H9 (cell line): ENCODE results near the gene CLECL1. TPM values are rescaled to one million over a fixed set of nuclear protein-coding genes. Genes with fewer than 3 reads are reported as not detected.

Experiments used
- DNase-seq: peaks from one replicate; pipeline ENCODE4 v3.0.0-alpha.2; 2017
- H2AFZ ChIP-seq: one replicate; pipeline ENCODE4 v1.6.1; 2013; ENCODE audit warnings: mild to moderate bottlenecking, low read length, control low read depth, moderate library complexity
- H2AK5ac ChIP-seq: 2 replicates; pipeline ENCODE4 v1.6.1; 2013; ENCODE audit warnings: low read length, control low read depth, mixed read lengths; ENCODE audit not compliant: insufficient read length
- H2BK120ac ChIP-seq: one replicate; pipeline ENCODE4 v1.6.1; 2013; ENCODE audit warnings: low read depth, mild to moderate bottlenecking, low read length, control low read depth, inconsistent platforms; ENCODE audit not compliant: poor library complexity, severe bottlenecking
- H2BK12ac ChIP-seq: 2 replicates; pipeline ENCODE4 v1.6.1; 2013; ENCODE audit warnings: low read length, control low read depth, mixed read lengths, low read depth; ENCODE audit not compliant: insufficient read length
- H2BK15ac ChIP-seq: 2 replicates; pipeline ENCODE4 v1.6.1; 2013; ENCODE audit warnings: low read depth, low read length, control low read depth
- H2BK20ac ChIP-seq: one replicate; pipeline ENCODE4 v1.6.1; 2013; ENCODE audit warnings: low read depth, mild to moderate bottlenecking, low read length, control low read depth, inconsistent platforms; ENCODE audit not compliant: poor library complexity, severe bottlenecking
- H2BK5ac ChIP-seq: 2 replicates; pipeline ENCODE4 v1.6.1; 2013; ENCODE audit warnings: low read length, control low read depth, mixed read lengths; ENCODE audit not compliant: insufficient read length
- H3K14ac ChIP-seq: 2 replicates; pipeline ENCODE4 v1.6.1; 2013; ENCODE audit warnings: low read length, control low read depth; ENCODE audit not compliant: insufficient read depth
- H3K18ac ChIP-seq: 2 replicates; pipeline ENCODE4 v1.6.1; 2013; ENCODE audit warnings: low read depth, mild to moderate bottlenecking, mixed read lengths, low read length, control low read depth; ENCODE audit not compliant: insufficient read length
- H3K23ac ChIP-seq: 2 replicates; pipeline ENCODE4 v1.6.1; 2013; ENCODE audit warnings: low read length, control low read depth, mixed read lengths, low read depth; ENCODE audit not compliant: insufficient read length
- H3K23me2 ChIP-seq: 2 replicates; pipeline ENCODE4 v1.6.1; 2013; ENCODE audit warnings: low read depth, mild to moderate bottlenecking, mixed read lengths, low read length, control low read depth; ENCODE audit not compliant: insufficient read length, poor library complexity, severe bottlenecking
- H3K27ac ChIP-seq: 2 replicates; pipeline ENCODE4 v1.5.1; 2013; ENCODE audit warnings: low read length, control low read depth, mixed read lengths, low read depth; ENCODE audit not compliant: insufficient read length
- H3K27me3 ChIP-seq: 2 replicates; pipeline ENCODE4 v1.6.1; 2013; ENCODE audit warnings: low read length, control low read depth, inconsistent platforms; ENCODE audit not compliant: insufficient read depth
- H3K4ac ChIP-seq: 2 replicates; pipeline ENCODE4 v1.6.1; 2013; ENCODE audit warnings: low read depth, mild to moderate bottlenecking, control low read depth, inconsistent platforms, low read length, moderate library complexity
- H3K4me1 ChIP-seq: 2 replicates; pipeline ENCODE4 v1.6.1; 2013; ENCODE audit warnings: low read length, control low read depth, inconsistent platforms; ENCODE audit not compliant: insufficient read depth
- H3K4me2 ChIP-seq: 2 replicates; pipeline ENCODE4 v1.6.1; 2013; ENCODE audit warnings: low read length, control low read depth, mixed read lengths; ENCODE audit not compliant: insufficient read length, insufficient read depth
- H3K56ac ChIP-seq: 2 replicates; pipeline ENCODE4 v1.6.1; 2013; ENCODE audit warnings: low read depth, mild to moderate bottlenecking, mixed read lengths, low read length, control low read depth; ENCODE audit not compliant: insufficient read length
- H3K79me1 ChIP-seq: 2 replicates; pipeline ENCODE4 v1.6.1; 2013; ENCODE audit warnings: low read depth, mild to moderate bottlenecking, moderate library complexity, low read length, control low read depth, inconsistent platforms; ENCODE audit not compliant: insufficient read depth, poor library complexity, severe bottlenecking
- H3K79me2 ChIP-seq: 2 replicates; pipeline ENCODE4 v1.6.1; 2013; ENCODE audit warnings: low read length, control low read depth, inconsistent platforms; ENCODE audit not compliant: insufficient read depth
- H3K9ac ChIP-seq: 2 replicates; pipeline ENCODE4 v1.6.1; 2013; ENCODE audit warnings: low read length, control low read depth, mixed read lengths; ENCODE audit not compliant: insufficient read length; ENCODE audit errors: extremely low read depth
- H3K9me3 ChIP-seq: one replicate; pipeline ENCODE4 v1.6.1; 2013; ENCODE audit warnings: low read depth, low read length, inconsistent platforms; ENCODE audit not compliant: control insufficient read depth
- H3T11ph ChIP-seq: one replicate; pipeline ENCODE4 v1.6.1; 2013; ENCODE audit warnings: mild to moderate bottlenecking, low read length, control low read depth, inconsistent platforms
- H4K20me1 ChIP-seq: one replicate; pipeline ENCODE4 v1.6.1; 2013; ENCODE audit not compliant: control insufficient read depth, insufficient read length, insufficient read depth
- H4K5ac ChIP-seq: 2 replicates; pipeline ENCODE4 v1.6.1; 2013; ENCODE audit warnings: low read depth, mild to moderate bottlenecking, mixed read lengths, low read length, control low read depth; ENCODE audit not compliant: insufficient read length
- H4K8ac ChIP-seq: replicated peaks from 2 replicates; pipeline ENCODE4 v1.6.1; 2013; ENCODE audit warnings: low read length, control low read depth, mixed read lengths, low read depth; ENCODE audit not compliant: insufficient read length
- H4K91ac ChIP-seq: 2 replicates; pipeline ENCODE4 v1.6.1; 2013; ENCODE audit warnings: low read depth, mild to moderate bottlenecking, moderate library complexity, mixed read lengths, low read length, control low read depth; ENCODE audit not compliant: insufficient read length
- H3K27ac Mint-ChIP-seq, 3 experiments: 2 replicates in 2 of 3; 3 replicates in 1 of 3; pipeline ENCODE4 v1.8.0; 2020 to 2021; ENCODE audit warnings: mixed read lengths in 3 of 3, mild to moderate bottlenecking in 1 of 3, moderate library complexity in 1 of 3
- H3K27me3 Mint-ChIP-seq: 2 replicates; pipeline ENCODE4 v1.8.0; 2021; ENCODE audit warnings: low read depth, mild to moderate bottlenecking, moderate library complexity, mixed read lengths
- H3K36me3 Mint-ChIP-seq, 3 experiments: 2 replicates in 2 of 3; 3 replicates in 1 of 3; pipeline ENCODE4 v1.8.0; 2020 to 2021; ENCODE audit warnings: low read depth in 3 of 3, mixed read lengths in 3 of 3; ENCODE audit not compliant: insufficient read depth in 1 of 3
- H3K4me1 Mint-ChIP-seq, 2 experiments: 2 replicates each; pipeline ENCODE4 v1.8.0; 2020; ENCODE audit warnings: mixed read lengths in 2 of 2
- H3K4me3 Mint-ChIP-seq, 2 experiments: 2 replicates in 1 of 2; 3 replicates in 1 of 2; pipeline ENCODE4 v1.8.0; 2020 to 2021; ENCODE audit warnings: mild to moderate bottlenecking in 2 of 2, mixed read lengths in 2 of 2, moderate library complexity in 1 of 2
- H3K9me3 Mint-ChIP-seq, 2 experiments: 2 replicates in 1 of 2; 3 replicates in 1 of 2; pipeline ENCODE4 v1.8.0; 2020; ENCODE audit warnings: mild to moderate bottlenecking in 2 of 2, mixed read lengths in 2 of 2, moderate library complexity in 1 of 2
- WGBS: extraction: QIAGEN DNeasy Blood & Tissue Kit; methylation state at CpG from one replicate; pipeline ENCODE4 v1.1.7; 2013; ENCODE audit warnings: missing lambda C conversion rate, low lambda C conversion rate, mixed read lengths; ENCODE audit not compliant: insufficient read length; ENCODE audit errors: extremely low coverage; 5-methylcytosine and 5-hydroxymethylcytosine counted together
- total RNA-seq: library from RNA; stranded (reverse); gene quantifications from 2 replicates; pipeline ENCODE4 v1.2.1, GENCODE V29; 2021
- TF ChIP-seq, protein P1 (sequence below): fragments of 200-600 bp; sonication (generic); conservative IDR thresholded peaks from 3 replicates; pipeline ENCODE4 v1.8.0; 2021; ENCODE audit warnings: antibody characterized with exemption, mild to moderate bottlenecking

The CLECL1 gene
- total RNA-seq, 1 experiment from 2014 or later, result not detected

DNA sequence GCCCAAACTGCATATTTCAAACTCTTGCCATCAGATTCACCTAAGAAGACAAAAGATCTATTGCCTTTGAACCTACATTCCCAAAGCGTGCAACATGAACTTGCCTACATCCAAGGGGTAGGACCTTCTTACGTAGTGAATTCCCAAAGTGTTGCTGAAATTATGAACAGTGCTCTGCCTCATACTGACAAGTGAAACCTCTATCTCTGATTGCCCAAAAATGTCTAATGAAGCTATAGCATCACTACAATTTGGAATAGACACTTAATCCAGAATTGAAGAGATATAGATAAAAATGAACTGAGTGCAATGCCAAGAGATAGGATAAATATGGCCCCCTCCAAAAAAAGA is 32.3 kb downstream of the CLECL1 start:
- peaks cover 11 to 30% (median 30%) of the 10 kb centered on the region in 3 experiments for H3K36me3 Mint-ChIP-seq
- H2BK20ac ChIP-seq, result no peak overlapping the region
- H3K79me1 ChIP-seq, result no peaks in the 10 kb centered on the region
- no peaks in the 10 kb centered on the region for H3K4me1 Mint-ChIP-seq
- H3K14ac ChIP-seq, result no peak overlapping the region
- no peak overlapping the region for H4K8ac ChIP-seq
- no peak overlapping the region for H2AK5ac ChIP-seq
- no peak overlapping the region for H3K4me3 Mint-ChIP-seq
- DNase-seq, result no peak
- H3K27me3 ChIP-seq, result no peaks in the 10 kb centered on the region
- H2BK5ac ChIP-seq, result no peak overlapping the region
- H2BK15ac ChIP-seq, result no peak overlapping the region
- no peak overlapping the region for H3K4ac ChIP-seq
- H3K27me3 Mint-ChIP-seq, result peaks cover 5% of the 10 kb centered on the region
- H3T11ph ChIP-seq, result no peak overlapping the region
- no CpG with 5 or more reads among the region's 2 CpGs for WGBS
- no peaks in the 10 kb centered on the region for H3K4me1 ChIP-seq
- no peak overlapping the region for H3K23ac ChIP-seq
- TF ChIP-seq, protein P1, sequence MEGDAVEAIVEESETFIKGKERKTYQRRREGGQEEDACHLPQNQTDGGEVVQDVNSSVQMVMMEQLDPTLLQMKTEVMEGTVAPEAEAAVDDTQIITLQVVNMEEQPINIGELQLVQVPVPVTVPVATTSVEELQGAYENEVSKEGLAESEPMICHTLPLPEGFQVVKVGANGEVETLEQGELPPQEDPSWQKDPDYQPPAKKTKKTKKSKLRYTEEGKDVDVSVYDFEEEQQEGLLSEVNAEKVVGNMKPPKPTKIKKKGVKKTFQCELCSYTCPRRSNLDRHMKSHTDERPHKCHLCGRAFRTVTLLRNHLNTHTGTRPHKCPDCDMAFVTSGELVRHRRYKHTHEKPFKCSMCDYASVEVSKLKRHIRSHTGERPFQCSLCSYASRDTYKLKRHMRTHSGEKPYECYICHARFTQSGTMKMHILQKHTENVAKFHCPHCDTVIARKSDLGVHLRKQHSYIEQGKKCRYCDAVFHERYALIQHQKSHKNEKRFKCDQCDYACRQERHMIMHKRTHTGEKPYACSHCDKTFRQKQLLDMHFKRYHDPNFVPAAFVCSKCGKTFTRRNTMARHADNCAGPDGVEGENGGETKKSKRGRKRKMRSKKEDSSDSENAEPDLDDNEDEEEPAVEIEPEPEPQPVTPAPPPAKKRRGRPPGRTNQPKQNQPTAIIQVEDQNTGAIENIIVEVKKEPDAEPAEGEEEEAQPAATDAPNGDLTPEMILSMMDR, result no peak
- peaks cover 52 to 55% of the 10 kb centered on the region in 2 experiments for H3K9me3 Mint-ChIP-seq
- H3K18ac ChIP-seq, result no peak overlapping the region
- H4K20me1 ChIP-seq, result no peaks in the 10 kb centered on the region
- H3K23me2 ChIP-seq, result no peaks in the 10 kb centered on the region
- H3K79me2 ChIP-seq, result no peaks in the 10 kb centered on the region
- no peak overlapping the region for H3K56ac ChIP-seq
- no peak overlapping the region for H4K91ac ChIP-seq
- no peak overlapping the region for H3K27ac Mint-ChIP-seq
- no peak overlapping the region for H4K5ac ChIP-seq
- no peak overlapping the region for H2AFZ ChIP-seq
- H2BK120ac ChIP-seq, result no peak overlapping the region
- no peak overlapping the region for H3K27ac ChIP-seq
- peaks cover 5% of the 10 kb centered on the region for H3K9me3 ChIP-seq
- H2BK12ac ChIP-seq, result no peak overlapping the region
- H3K9ac ChIP-seq, result no peak overlapping the region
- no peak overlapping the region for H3K4me2 ChIP-seq
